Measurements from ENCODE around the gene OST4.
"Not testable (repeated sequence)": the region's sequence is repeated elsewhere in the genome, so short reads cannot be mapped to it uniquely, and the experiment has no call there.

Gene OST4

GRCh38 chr2:27075566-27075871 lies 4.1 kb upstream of the OST4 start:
- H3K9me3 Mint-ChIP-seq; H3K36me3 Mint-ChIP-seq; ATAC-seq; DNase-seq (ENCODE audit: low spot score in 2 of 2): not testable (repeated sequence)
- Mint-ChIP-seq H3K27ac (peak overlapping the region; percentile 93), H3K4me1 (peaks cover 61% of the 10 kb centered on the region), H3K4me3 (peak overlapping the region; percentile 40)

GRCh38 chr2:27074738-27075565 lies 3.5 kb upstream of the OST4 start:
- no peak for ATAC-seq
- Mint-ChIP-seq H3K27ac (peak overlapping the region; percentile 93), H3K4me3 (peak overlapping the region; percentile 40), H3K36me3 (peaks cover 7% of the 10 kb centered on the region), H3K9me3 (no peaks in the 10 kb centered on the region), H3K4me1 (peaks cover 61% of the 10 kb centered on the region)
- peak in 1 of 2 donors; percentile 31 for DNase-seq (ENCODE audit: low spot score in 2 of 2)

GRCh38 chr2:27073782-27074181 lies 2.3 kb upstream of the OST4 start:
- Mint-ChIP-seq H3K36me3 (peaks cover 19% of the 10 kb centered on the region), H3K27ac (peak overlapping the region; percentile 93), H3K4me1 (peaks cover 71% of the 10 kb centered on the region), H3K4me3 (no peak overlapping the region), H3K9me3 (no peaks in the 10 kb centered on the region)
- ATAC-seq: no peak
- no peak for DNase-seq (ENCODE audit: low spot score in 2 of 2)

- no peak for DNase-seq (ENCODE audit: low spot score in 2 of 2)
- Mint-ChIP-seq H3K27ac (peak overlapping the region; percentile 93), H3K4me3 (peak overlapping the region; percentile 92), H3K9me3 (no peaks in the 10 kb centered on the region), H3K4me1 (peaks cover 80% of the 10 kb centered on the region), H3K36me3 (peaks cover 27% of the 10 kb centered on the region)
- ATAC-seq: no peak
These were observed 1.5 kb upstream of the OST4 start for GRCh38 chr2:27072920-27073319.

- H3K4me1 Mint-ChIP-seq: peaks cover 85% of the 10 kb centered on the region
- no peaks in the 10 kb centered on the region for H3K9me3 Mint-ChIP-seq
- no peak for ATAC-seq
- peaks cover 35% of the 10 kb centered on the region for H3K36me3 Mint-ChIP-seq
- peak in 1 of 2 donors; percentile 75 for DNase-seq (ENCODE audit: low spot score in 2 of 2)
- peak overlapping the region; percentile 92 for H3K4me3 Mint-ChIP-seq
- peak overlapping the region; percentile 93 for H3K27ac Mint-ChIP-seq
These were observed 756 bp upstream of the OST4 start for GRCh38 chr2:27071990-27072830.

- H3K9me3 Mint-ChIP-seq: no peaks in the 10 kb centered on the region
- peaks cover 49% of the 10 kb centered on the region for H3K36me3 Mint-ChIP-seq
- H3K27ac Mint-ChIP-seq: peak overlapping the region; percentile 94
- ATAC-seq (no peak), DNase-seq (ENCODE audit: low spot score in 2 of 2) (no peak)
- H3K4me1 Mint-ChIP-seq: peaks cover 78% of the 10 kb centered on the region
- H3K4me3 Mint-ChIP-seq: peak overlapping the region; percentile 92
These were observed 689 bp downstream of the OST4 start for GRCh38 chr2:27070653-27071276.

- DNase-seq (ENCODE audit: low spot score in 2 of 2) (no peak), ATAC-seq (no peak)
- H3K4me1 Mint-ChIP-seq: peaks cover 73% of the 10 kb centered on the region
- H3K9me3 Mint-ChIP-seq: no peaks in the 10 kb centered on the region
- peaks cover 56% of the 10 kb centered on the region for H3K36me3 Mint-ChIP-seq
- peak overlapping the region; percentile 94 for H3K27ac Mint-ChIP-seq
- H3K4me3 Mint-ChIP-seq: peak overlapping the region; percentile 92
These were observed 1.4 kb downstream of the OST4 start for GRCh38 chr2:27069961-27070618.

- Mint-ChIP-seq H3K27ac (peak overlapping the region; percentile 94), H3K9me3 (no peaks in the 10 kb centered on the region), H3K36me3 (peaks cover 62% of the 10 kb centered on the region), H3K4me1 (peaks cover 67% of the 10 kb centered on the region), H3K4me3 (peak overlapping the region; percentile 92)
- DNase-seq (ENCODE audit: low spot score in 2 of 2): no peak
- ATAC-seq: no peak
These were observed 2.0 kb downstream of the OST4 start for GRCh38 chr2:27069436-27069835.

GRCh38 chr2:27067385-27067784 lies 4.1 kb downstream of the OST4 start:
- ATAC-seq (no peak), DNase-seq (ENCODE audit: low spot score in 2 of 2) (no peak)
- Mint-ChIP-seq H3K27ac (peak overlapping the region; percentile 94), H3K4me1 (peaks cover 51% of the 10 kb centered on the region), H3K9me3 (no peaks in the 10 kb centered on the region), H3K4me3 (no peak overlapping the region), H3K36me3 (peaks cover 81% of the 10 kb centered on the region)

GRCh38 chr2:27065128-27065527 lies 6.3 kb downstream of the OST4 start:
- H3K27ac Mint-ChIP-seq: no peak overlapping the region
- no peaks in the 10 kb centered on the region for H3K9me3 Mint-ChIP-seq
- H3K4me3 Mint-ChIP-seq: no peak overlapping the region
- DNase-seq (ENCODE audit: low spot score in 2 of 2) (no peak), ATAC-seq (no peak)
- peaks cover 98% of the 10 kb centered on the region for H3K36me3 Mint-ChIP-seq
- H3K4me1 Mint-ChIP-seq: peaks cover 36% of the 10 kb centered on the region

- no peak for DNase-seq (ENCODE audit: low spot score in 2 of 2)
- Mint-ChIP-seq H3K9me3 (no peaks in the 10 kb centered on the region), H3K4me3 (no peak overlapping the region), H3K36me3 (peaks cover 89% of the 10 kb centered on the region), H3K27ac (peak overlapping the region; percentile 12), H3K4me1 (no peaks in the 10 kb centered on the region)
- ATAC-seq: no peak
These were observed 11.1 kb downstream of the OST4 start for GRCh38 chr2:27060323-27060722.

- ATAC-seq (no peak), DNase-seq (ENCODE audit: low spot score in 2 of 2) (no peak)
- no peak overlapping the region for H3K4me3 Mint-ChIP-seq
- no peaks in the 10 kb centered on the region for H3K9me3 Mint-ChIP-seq
- H3K36me3 Mint-ChIP-seq: peaks cover 86% of the 10 kb centered on the region
- H3K4me1 Mint-ChIP-seq: no peaks in the 10 kb centered on the region
- H3K27ac Mint-ChIP-seq: peak overlapping the region; percentile 37
These were observed 12.2 kb downstream of the OST4 start for GRCh38 chr2:27059141-27059820.

- ATAC-seq: no peak
- Mint-ChIP-seq H3K27ac (peak overlapping the region; percentile 37), H3K4me3 (no peak overlapping the region), H3K9me3 (no peaks in the 10 kb centered on the region), H3K36me3 (peaks cover 79% of the 10 kb centered on the region), H3K4me1 (no peaks in the 10 kb centered on the region)
- no peak for DNase-seq (ENCODE audit: low spot score in 2 of 2)
These were observed 13.2 kb downstream of the OST4 start for GRCh38 chr2:27058210-27058609.

GRCh38 chr2:27057184-27057583 lies 14.3 kb downstream of the OST4 start:
- Mint-ChIP-seq H3K4me3 (no peak overlapping the region), H3K27ac (no peak overlapping the region), H3K4me1 (peaks cover 4% of the 10 kb centered on the region), H3K9me3 (no peaks in the 10 kb centered on the region), H3K36me3 (peaks cover 72% of the 10 kb centered on the region)
- no peak for DNase-seq (ENCODE audit: low spot score in 2 of 2)
- no peak for ATAC-seq
